K562 (cell line): ENCODE measurements around the gene NUP35. TPM values are rescaled to one million over a fixed set of nuclear protein-coding genes. Genes with fewer than 3 reads are reported as not detected.

Source experiments
- CHD1 ChIP-seq: fragments of 200-600 bp; sonication (generic); IDR thresholded peaks from one replicate; pipeline ENCODE4 v1.6.1; 2012; ENCODE audit warnings: mild to moderate bottlenecking, moderate library complexity, low read length, inconsistent platforms
- EP300 ChIP-seq: IDR thresholded peaks from 2 replicates; pipeline ENCODE4 v1.6.1; 2012; ENCODE audit warnings: low read length, improper control_type of control experiment
- FOSL1 ChIP-seq: fragments of 200-800 bp; sonication (Bioruptor generic); conservative IDR thresholded peaks from 2 replicates; pipeline ENCODE4 v1.6.1; 2016; ENCODE audit warnings: missing genetic modification characterization, missing compliant biosample characterization
- JUND ChIP-seq, 2 experiments: IDR thresholded peaks; 2 replicates in 1 of 2; 3 replicates in 1 of 2; pipeline ENCODE4 v1.6.1; 2011; ENCODE audit warnings: borderline replicate concordance in 2 of 2, low read depth in 2 of 2, low read length in 2 of 2, improper control_type of control experiment in 1 of 2, missing biosample characterization in 1 of 2, missing genetic modification characterization in 1 of 2, missing genetic modification reagents in 1 of 2
- KDM1A ChIP-seq, 2 experiments: fragments of 450-650 bp; IDR thresholded peaks; 2 replicates each; pipeline ENCODE4 v1.6.1; 2016; ENCODE audit warnings: mild to moderate bottlenecking in 2 of 2
- L3MBTL2 ChIP-seq: fragments of 450-650 bp; IDR thresholded peaks from 2 replicates; pipeline ENCODE4 v1.6.1; 2016; ENCODE audit warnings: mild to moderate bottlenecking, moderate library complexity
- MEF2D ChIP-seq: conservative IDR thresholded peaks from 2 replicates; pipeline ENCODE4 v1.6.1; 2016; ENCODE audit warnings: low read depth, missing genetic modification characterization, missing compliant biosample characterization
- MEIS2 ChIP-seq: fragments of 450-650 bp; IDR thresholded peaks from 2 replicates; pipeline ENCODE4 v1.6.1; 2014; ENCODE audit warnings: mild to moderate bottlenecking; ENCODE audit not compliant: partially characterized antibody
- NFIC ChIP-seq: fragments of 450-650 bp; IDR thresholded peaks from 2 replicates; pipeline ENCODE4 v1.6.1; 2017; ENCODE audit warnings: mild to moderate bottlenecking, inconsistent platforms
- PPARD ChIP-seq: fragments of 250-450 bp; sonication (Bioruptor Pico); IDR thresholded peaks from 2 replicates; pipeline ENCODE4 v1.8.0; 2022; ENCODE audit warnings: inconsistent platforms, mild to moderate bottlenecking, moderate library complexity
- TEAD1 ChIP-seq, 2 experiments: fragments of 450-650 bp in 1 of 2; sonication (generic) in 1 of 2; formaldehyde crosslinking; IDR thresholded peaks; 2 replicates each; pipeline versions ENCODE4 v1.4.0 to v1.8.0; 2020 to 2022; ENCODE audit warnings: mild to moderate bottlenecking in 2 of 2, missing genetic modification reagents in 1 of 2
- TEAD4 ChIP-seq, 2 experiments: sonication (generic) in 1 of 2; formaldehyde crosslinking in 1 of 2; IDR thresholded peaks; 2 replicates each; pipeline versions ENCODE4 v1.6.1 to v1.8.0; 2012 to 2022; ENCODE audit warnings: borderline replicate concordance in 1 of 2, inconsistent platforms in 1 of 2, low read length in 1 of 2, mild to moderate bottlenecking in 1 of 2, missing genetic modification reagents in 1 of 2
- TRIM24 ChIP-seq, 2 experiments: fragments of 450-650 bp; IDR thresholded peaks; 2 replicates each; pipeline ENCODE4 v1.6.1; 2016
- U2AF1 ChIP-seq: fragments of 200-400 bp; formaldehyde crosslinking; optimal IDR thresholded peaks from 2 replicates; pipeline ENCODE3; 2017; ENCODE audit warnings: mild to moderate bottlenecking, low read depth, low read length, moderate library complexity
- ZBTB34 ChIP-seq: fragments of 250-450 bp; sonication (Bioruptor Pico); IDR thresholded peaks from 2 replicates; pipeline ENCODE4 v1.8.0; 2021; ENCODE audit warnings: mild to moderate bottlenecking, moderate library complexity
- ZNF124 ChIP-seq: sonication (generic); formaldehyde crosslinking; IDR thresholded peaks from 2 replicates; pipeline ENCODE4 v1.8.1; 2022; ENCODE audit warnings: missing genetic modification reagents
- ZNF143 ChIP-seq: sonication (generic); formaldehyde crosslinking; IDR thresholded peaks from 2 replicates; pipeline ENCODE4 v1.9.0; 2022; ENCODE audit warnings: mild to moderate bottlenecking, missing genetic modification reagents
- ZNF609 ChIP-seq: sonication (generic); formaldehyde crosslinking; IDR thresholded peaks from 2 replicates; pipeline ENCODE4 v1.8.1; 2023; ENCODE audit warnings: missing genetic modification reagents, mild to moderate bottlenecking, borderline replicate concordance
- ZNF717 ChIP-seq: fragments of 250-450 bp; sonication (Bioruptor Pico); IDR thresholded peaks from 2 replicates; pipeline ENCODE4 v1.5.0; 2021
- polyA plus RNA-seq, 8 experiments: library from polyadenylated mRNA; depleted of rRNA in 4 of 8; stranded (reverse) in 5 of 8; unstranded in 3 of 8; fragments of >200 nt; fragmentation: Nextera tagmentation in 2 of 8; fragmentation: Illumina TruSeq in 1 of 8; extraction: Ambion mirVana in 2 of 8; extraction: Trizol in 1 of 8; gene quantifications; 2 replicates each; pipeline versions ENCODE4 v1.2.1 to v1.2.3, GENCODE V29; 2011 to 2014; ENCODE audit warnings: inconsistent platforms in 1 of 8, missing spikeins in 1 of 8
- total RNA-seq, 7 experiments: library from RNA; depleted of rRNA in 6 of 7; stranded (reverse); fragments of >200 nt in 6 of 7; fragmentation: Illumina TruSeq in 2 of 7; extraction: Trizol in 2 of 7; gene quantifications; 2 replicates each; pipeline versions ENCODE4 v1.2.1 to v1.2.3, GENCODE V29; 2011 to 2021; ENCODE audit warnings: low replicate concordance in 1 of 7
- TF ChIP-seq, protein P1 (sequence below): IDR thresholded peaks from 2 replicates; pipeline ENCODE4 v1.6.1; 2011; ENCODE audit warnings: borderline replicate concordance, low read depth, mild to moderate bottlenecking, moderate library complexity, low read length; ENCODE audit not compliant: insufficient read depth, poor library complexity, severe bottlenecking

NUP35 gene
- total and polyA plus RNA-seq, 9 of the 15 experiments (the other 6 are each of a cell fraction or from before 2014, with no cell fraction given), result 24.5 to 78.2 (median 51.1) TPM

DNA sequence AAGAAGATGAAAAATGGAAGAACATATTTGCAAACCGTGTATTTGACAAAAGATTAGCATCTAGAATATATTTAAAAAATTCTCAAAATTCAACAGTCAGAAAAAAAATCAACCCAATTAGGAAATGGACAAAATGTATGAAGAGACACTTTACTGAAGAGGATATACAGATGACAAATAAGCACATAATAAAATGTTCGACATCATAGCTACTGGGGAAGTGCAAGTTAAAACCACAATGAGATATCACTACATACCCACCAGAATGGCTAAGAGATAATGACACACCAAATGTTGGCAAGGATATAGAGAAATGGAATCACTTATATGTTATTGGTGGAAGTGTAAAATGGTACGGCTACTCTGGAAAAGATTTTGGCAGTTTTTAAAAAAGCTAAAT lies 11.7 kb upstream of the NUP35 start (continued):
- TF ChIP-seq ZNF609, result no peak
- no peak for TF ChIP-seq MEIS2
- no peak for TF ChIP-seq ZNF143 (CRISPR knock-in tag)
- TF ChIP-seq JUND (IDR thresholded peaks at IDR 0.05; ENCODE audit: borderline replicate concordance, low read depth, low read length), result 0 out of 2 replicates have a peak, but pooled peaks have one; percentile 19
- TF ChIP-seq JUND (tag; IDR thresholded peaks at IDR 0.05; ENCODE audit: borderline replicate concordance, low read depth, low read length), result 0 out of 3 replicates have a peak, but pooled peaks have one; percentile 29
- TF ChIP-seq NFIC, result peak; percentile 34; the same call in 1 of the 2 replicates
- no peak for TF ChIP-seq TRIM24 (IDR thresholded peaks at IDR 0.05)
- no peak for TF ChIP-seq ZNF124 (CRISPR knock-in tag)
- TF ChIP-seq U2AF1, result no peak
- TF ChIP-seq TEAD1 (CRISPR knock-in tag; IDR thresholded peaks at IDR 0.05), result 0 out of 4 replicates have a peak, but pooled peaks of 1 of the 2 experiments have one; percentile 39
- no peak for TF ChIP-seq MEF2D (tag)
- TF ChIP-seq EP300, result peak; percentile 47; the same call in 1 of the 2 replicates
- TF ChIP-seq PPARD (CRISPR knock-in tag), result no peak
- no peak for TF ChIP-seq CHD1
- TF ChIP-seq, protein P1, sequence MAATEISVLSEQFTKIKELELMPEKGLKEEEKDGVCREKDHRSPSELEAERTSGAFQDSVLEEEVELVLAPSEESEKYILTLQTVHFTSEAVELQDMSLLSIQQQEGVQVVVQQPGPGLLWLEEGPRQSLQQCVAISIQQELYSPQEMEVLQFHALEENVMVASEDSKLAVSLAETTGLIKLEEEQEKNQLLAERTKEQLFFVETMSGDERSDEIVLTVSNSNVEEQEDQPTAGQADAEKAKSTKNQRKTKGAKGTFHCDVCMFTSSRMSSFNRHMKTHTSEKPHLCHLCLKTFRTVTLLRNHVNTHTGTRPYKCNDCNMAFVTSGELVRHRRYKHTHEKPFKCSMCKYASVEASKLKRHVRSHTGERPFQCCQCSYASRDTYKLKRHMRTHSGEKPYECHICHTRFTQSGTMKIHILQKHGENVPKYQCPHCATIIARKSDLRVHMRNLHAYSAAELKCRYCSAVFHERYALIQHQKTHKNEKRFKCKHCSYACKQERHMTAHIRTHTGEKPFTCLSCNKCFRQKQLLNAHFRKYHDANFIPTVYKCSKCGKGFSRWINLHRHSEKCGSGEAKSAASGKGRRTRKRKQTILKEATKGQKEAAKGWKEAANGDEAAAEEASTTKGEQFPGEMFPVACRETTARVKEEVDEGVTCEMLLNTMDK, result no peak
- TF ChIP-seq L3MBTL2, result no peak
- no peak for TF ChIP-seq ZBTB34 (CRISPR knock-in tag)
- TF ChIP-seq TEAD4 (IDR thresholded peaks at IDR 0.05; ENCODE audit: low read length), result peak; percentile 86
- TF ChIP-seq TEAD4 (CRISPR knock-in tag; IDR thresholded peaks at IDR 0.05; ENCODE audit: borderline replicate concordance), result no peak
- peak in 1 of 2 experiments; percentile 20; a peak in 1 of 4 replicates for TF ChIP-seq KDM1A (IDR thresholded peaks at IDR 0.05)
- TF ChIP-seq ZNF717 (CRISPR knock-in tag), result no peak
- TF ChIP-seq FOSL1 (tag), result 0 out of 2 replicates have a peak, but pooled peaks have one; percentile 13
